MM.1S (cell line): ENCODE results near the gene PEA15.

ENCODE experiments used
- DNase-seq: peaks from one replicate; pipeline ENCODE4 v3.0.0-alpha.2; 2015
- H2AFZ ChIP-seq: fragments of 300-600 bp; sonication (generic); 2 replicates; pipeline ENCODE4 v1.6.0; 2016; ENCODE audit warnings: antibody characterized with exemption, low read length
- H3F3A ChIP-seq: fragments of 300-600 bp; sonication (generic); 2 replicates; pipeline ENCODE4 v1.6.1; 2016; ENCODE audit warnings: mild to moderate bottlenecking, antibody characterized with exemption, low read length, moderate library complexity, mixed read lengths; ENCODE audit not compliant: insufficient read depth
- H3K27ac ChIP-seq: fragments of 300-600 bp; sonication (generic); 2 replicates; pipeline ENCODE4 v1.5.1; 2016; ENCODE audit warnings: mild to moderate bottlenecking, low read length
- H3K27me3 ChIP-seq: fragments of 300-600 bp; sonication (generic); replicated peaks from 2 replicates; pipeline ENCODE4 v1.6.0; 2016; ENCODE audit warnings: low read length; ENCODE audit not compliant: insufficient read depth
- H3K36me3 ChIP-seq: fragments of 300-600 bp; sonication (generic); replicated peaks from 2 replicates; pipeline ENCODE4 v1.6.1; 2016; ENCODE audit warnings: mild to moderate bottlenecking, low read length, mixed read lengths; ENCODE audit not compliant: insufficient read depth
- H3K4me1 ChIP-seq: fragments of 300-600 bp; sonication (generic); 2 replicates; pipeline ENCODE4 v1.6.1; 2016; ENCODE audit warnings: low read length, mixed read lengths
- H3K4me2 ChIP-seq: fragments of 300-600 bp; sonication (generic); 2 replicates; pipeline ENCODE4 v1.6.0; 2016; ENCODE audit warnings: low read depth, low read length
- H3K4me3 ChIP-seq: fragments of 300-600 bp; sonication (generic); 2 replicates; pipeline ENCODE4 v1.5.1; 2016; ENCODE audit warnings: low read length, mixed read lengths
- H3K79me2 ChIP-seq: fragments of 300-600 bp; sonication (generic); 2 replicates; pipeline ENCODE4 v1.6.1; 2016; ENCODE audit warnings: mixed run types, low read length, mixed read lengths
- H3K9ac ChIP-seq: fragments of 300-600 bp; sonication (generic); 2 replicates; pipeline ENCODE4 v1.6.1; 2016; ENCODE audit warnings: low read length, mixed read lengths
- H3K9me2 ChIP-seq: fragments of 300-600 bp; sonication (generic); replicated peaks from 2 replicates; pipeline ENCODE4 v1.6.1; 2016; ENCODE audit warnings: mild to moderate bottlenecking, low read length, mixed read lengths; ENCODE audit not compliant: insufficient read depth
- H3K9me3 ChIP-seq: fragments of 300-600 bp; sonication (generic); replicated peaks from 2 replicates; pipeline ENCODE4 v1.6.1; 2016; ENCODE audit warnings: mild to moderate bottlenecking, low read length, mixed read lengths; ENCODE audit not compliant: insufficient read depth
- H4K20me1 ChIP-seq: fragments of 300-600 bp; sonication (generic); 2 replicates; pipeline ENCODE4 v1.6.1; 2016; ENCODE audit warnings: mild to moderate bottlenecking, low read length, moderate library complexity, mixed read lengths; ENCODE audit not compliant: insufficient read depth
- EZH2 ChIP-seq: fragments of 300-600 bp; sonication (generic); optimal IDR thresholded peaks from 2 replicates; pipeline ENCODE3; 2017; ENCODE audit warnings: low read depth, mild to moderate bottlenecking, antibody characterized with exemption, low read length, mixed read lengths
- EZH2phosphoT487 ChIP-seq: fragments of 300-600 bp; sonication (generic); IDR thresholded peaks from 2 replicates; pipeline ENCODE4 v1.6.1; 2018; ENCODE audit warnings: antibody characterized with exemption, low read length
- TF ChIP-seq, protein P1 (sequence below): fragments of 300-600 bp; sonication (generic); IDR thresholded peaks from 2 replicates; pipeline ENCODE4 v1.5.1; 2016; ENCODE audit warnings: antibody characterized with exemption, low read length, mixed read lengths

PEA15 gene, protein sequence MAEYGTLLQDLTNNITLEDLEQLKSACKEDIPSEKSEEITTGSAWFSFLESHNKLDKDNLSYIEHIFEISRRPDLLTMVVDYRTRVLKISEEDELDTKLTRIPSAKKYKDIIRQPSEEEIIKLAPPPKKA

DNA sequence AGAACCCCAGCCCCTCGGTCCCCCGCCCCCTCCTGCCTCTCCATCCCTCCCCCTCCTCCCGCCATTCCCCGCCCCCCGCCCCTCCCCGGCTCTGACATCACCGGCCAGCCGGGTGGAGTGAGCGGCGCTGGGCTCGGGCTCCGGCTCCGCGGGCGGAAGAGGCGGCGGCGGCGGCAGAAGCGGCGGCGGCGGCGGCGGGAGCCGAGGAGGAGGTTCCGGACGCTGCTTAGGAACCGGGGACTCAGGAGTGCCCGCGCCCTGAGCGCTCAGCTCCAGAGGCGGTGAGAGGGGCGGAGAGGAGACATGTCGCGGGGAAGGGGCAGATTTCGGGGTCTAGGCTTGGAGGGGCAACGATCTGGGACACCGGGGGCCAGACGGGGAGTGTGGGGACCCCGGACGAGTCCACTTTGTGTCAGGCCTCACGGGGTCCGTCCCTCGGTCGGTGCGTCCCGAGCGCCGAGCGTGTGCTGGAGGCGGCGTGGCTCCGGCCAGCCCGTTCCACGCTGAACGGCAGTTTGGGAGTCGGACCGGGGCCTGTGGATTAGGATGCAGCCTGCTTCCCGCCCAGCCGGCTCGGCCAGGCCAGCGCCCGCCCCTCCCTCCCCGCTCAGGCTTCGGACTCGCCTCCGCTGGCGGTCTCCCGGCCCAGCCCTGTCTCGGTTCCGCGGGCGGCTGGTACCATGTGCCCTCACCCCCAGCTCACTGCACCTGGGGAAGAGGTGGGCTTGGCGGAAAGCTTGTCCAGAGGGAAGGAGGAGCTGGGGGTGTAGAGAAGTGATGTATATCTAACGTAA, at the start of gene PEA15:
Gene PEA15 (plus strand): TSS at position 143 of the 794 bp plus-strand sequence. CDS start 6,161 bp downstream, outside the sequence.
- Histone ChIP-seq H3K4me1 (peaks cover 24% of the 10 kb centered on the region), H3K79me2 (peaks cover 51% of the 10 kb centered on the region), H3K4me2 (peak within 1 kb of the TSS; percentile 91), H3F3A (peaks cover 30% of the 10 kb centered on the region), H3K9ac (peak within 1 kb of the TSS; percentile 93), H3K27me3 (no peaks in the 10 kb centered on the region), H3K4me3 (peak within 1 kb of the TSS; percentile 96), H3K36me3 (no peaks in the 10 kb centered on the region), H3K27ac (peak within 1 kb of the TSS; percentile 86), H4K20me1 (no peaks in the 10 kb centered on the region), H2AFZ (peak within 1 kb of the TSS; percentile 81), H3K9me2 (no peaks in the 10 kb centered on the region), H3K9me3 (no peaks in the 10 kb centered on the region)
- DNase-seq = peak; percentile 85
- no peak for TF ChIP-seq EZH2
- TF ChIP-seq EZH2phosphoT487 = no peak
- TF ChIP-seq, protein P1, sequence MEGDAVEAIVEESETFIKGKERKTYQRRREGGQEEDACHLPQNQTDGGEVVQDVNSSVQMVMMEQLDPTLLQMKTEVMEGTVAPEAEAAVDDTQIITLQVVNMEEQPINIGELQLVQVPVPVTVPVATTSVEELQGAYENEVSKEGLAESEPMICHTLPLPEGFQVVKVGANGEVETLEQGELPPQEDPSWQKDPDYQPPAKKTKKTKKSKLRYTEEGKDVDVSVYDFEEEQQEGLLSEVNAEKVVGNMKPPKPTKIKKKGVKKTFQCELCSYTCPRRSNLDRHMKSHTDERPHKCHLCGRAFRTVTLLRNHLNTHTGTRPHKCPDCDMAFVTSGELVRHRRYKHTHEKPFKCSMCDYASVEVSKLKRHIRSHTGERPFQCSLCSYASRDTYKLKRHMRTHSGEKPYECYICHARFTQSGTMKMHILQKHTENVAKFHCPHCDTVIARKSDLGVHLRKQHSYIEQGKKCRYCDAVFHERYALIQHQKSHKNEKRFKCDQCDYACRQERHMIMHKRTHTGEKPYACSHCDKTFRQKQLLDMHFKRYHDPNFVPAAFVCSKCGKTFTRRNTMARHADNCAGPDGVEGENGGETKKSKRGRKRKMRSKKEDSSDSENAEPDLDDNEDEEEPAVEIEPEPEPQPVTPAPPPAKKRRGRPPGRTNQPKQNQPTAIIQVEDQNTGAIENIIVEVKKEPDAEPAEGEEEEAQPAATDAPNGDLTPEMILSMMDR = no peak

DNA sequence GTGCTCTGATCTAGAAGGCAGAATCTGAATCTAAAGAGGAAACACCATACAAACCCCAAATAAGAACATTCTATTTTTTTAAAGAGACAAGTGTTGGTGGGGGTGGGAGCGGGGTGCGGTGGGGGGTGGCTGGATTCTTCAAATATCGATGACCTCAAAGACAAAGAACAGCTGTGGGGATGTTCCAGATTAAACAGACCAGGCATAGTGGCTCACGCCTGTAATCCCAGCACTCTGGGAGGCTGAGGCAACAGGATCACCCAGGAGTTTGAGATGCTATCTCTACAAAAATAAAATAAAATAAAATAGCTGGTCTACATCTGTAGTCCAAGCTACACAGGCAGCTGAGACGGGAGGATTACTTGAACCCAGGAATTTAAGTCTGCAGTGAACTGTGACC, 48.8 kb upstream of the PEA15 start:
- H3K9me3 ChIP-seq = no peaks in the 10 kb centered on the region
- H4K20me1 ChIP-seq = no peaks in the 10 kb centered on the region
- H3K4me3 ChIP-seq = no peak overlapping the region
- no peaks in the 10 kb centered on the region for H3K27me3 ChIP-seq
- no peaks in the 10 kb centered on the region for H3K9me2 ChIP-seq
- H3K27ac ChIP-seq = no peak overlapping the region
- no peak for DNase-seq
- no peaks in the 10 kb centered on the region for H3K4me1 ChIP-seq
- no peak overlapping the region for H3K4me2 ChIP-seq
- TF ChIP-seq, protein P1 = no peak
- no peak for TF ChIP-seq EZH2phosphoT487
- no peak for TF ChIP-seq EZH2
- H2AFZ ChIP-seq = no peak overlapping the region
- no peak overlapping the region for H3K9ac ChIP-seq
- H3K79me2 ChIP-seq = no peaks in the 10 kb centered on the region
- no peaks in the 10 kb centered on the region for H3F3A ChIP-seq
- no peaks in the 10 kb centered on the region for H3K36me3 ChIP-seq

DNA sequence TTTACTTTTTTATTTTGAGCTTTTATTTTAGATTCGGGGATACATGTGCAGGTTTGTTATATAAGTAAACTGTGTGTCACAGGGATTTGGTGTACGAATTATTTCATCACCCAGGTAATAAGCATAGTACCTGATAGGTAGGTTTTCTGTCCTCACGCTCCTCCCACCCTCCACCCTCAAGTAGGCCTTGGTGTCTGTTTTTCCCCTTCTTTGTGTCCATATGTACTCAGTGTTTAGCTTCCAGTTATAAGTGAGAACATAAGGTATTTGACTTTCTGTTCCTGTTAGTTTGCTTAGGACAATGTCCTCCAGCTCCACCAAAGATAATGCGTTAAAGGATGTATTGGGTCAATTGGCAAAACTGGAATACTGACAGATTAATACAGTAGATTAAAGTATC, 48.0 kb upstream of the PEA15 start:
- H3K36me3 ChIP-seq = no peaks in the 10 kb centered on the region
- H3K4me2 ChIP-seq = no peak overlapping the region
- H3K9ac ChIP-seq = no peak overlapping the region
- no peaks in the 10 kb centered on the region for H4K20me1 ChIP-seq
- H3F3A ChIP-seq = no peaks in the 10 kb centered on the region
- H3K9me2 ChIP-seq = no peaks in the 10 kb centered on the region
- TF ChIP-seq EZH2 (no peak), EZH2phosphoT487 (no peak)
- TF ChIP-seq, protein P1 = no peak
- H3K9me3 ChIP-seq = no peaks in the 10 kb centered on the region
- no peaks in the 10 kb centered on the region for H3K4me1 ChIP-seq
- H2AFZ ChIP-seq = no peak overlapping the region
- H3K27ac ChIP-seq = no peak overlapping the region
- H3K27me3 ChIP-seq = no peaks in the 10 kb centered on the region
- H3K4me3 ChIP-seq = no peak overlapping the region
- DNase-seq = no peak
- no peaks in the 10 kb centered on the region for H3K79me2 ChIP-seq
